HepG2 (cell line): ENCODE measurements around the gene CTAG1B. TPM values are rescaled to one million over a fixed set of nuclear protein-coding genes. Genes with fewer than 3 reads are reported as not detected.

Experiments
- ATAC-seq: fragments of 200-7000 bp; cut with Tn5 transposase; 3 replicates; pipeline ENCODE4 v1.9.1; 2020; ENCODE audit warnings: mild to moderate bottlenecking, moderate library complexity
- BruUV-seq: library from RNA; stranded (reverse); fragments of 400-500 nt; replicated peaks from 2 replicates; lab custom pipeline; 2021; lab: Mats Ljungman, UMichigan
- CTCF ChIA-PET: fragments of 300-600 bp; formaldehyde crosslinking; extraction: SDS; loops from one replicate; lab custom pipeline; 2021; ENCODE audit warnings: low total read pairs, inconsistent platforms, low intra/inter-chr PET ratio; lab: Yijun Ruan, JAX
- POLR2A ChIA-PET: fragments of 350-600 bp; sonication (Branson Sonifier 250); formaldehyde crosslinking; loops from one replicate; lab custom pipeline; 2020; ENCODE audit warnings: antibody characterized with exemption, inconsistent platforms; lab: Yijun Ruan, JAX
- DNase-seq: peaks from one replicate; pipeline ENCODE4 v3.0.0-alpha.2; 2015; ENCODE audit warnings: low spot score
- FAIRE-seq: peaks from 3 replicates; lab custom pipeline; 2011; peaks lifted over from hg19 to GRCh38; lab: Jason Lieb, UNC
- H2AFZ ChIP-seq: one replicate; pipeline ENCODE4 v1.6.1; 2011; ENCODE audit warnings: low read length, inconsistent platforms
- H3K27ac ChIP-seq: fragments of 300-600 bp; 3 replicates; pipeline ENCODE4 v1.8.0; 2011; ENCODE audit warnings: mixed run types, mild to moderate bottlenecking, mixed read lengths, low read length, inconsistent platforms; ENCODE audit not compliant: insufficient read depth; ENCODE audit errors: extremely low read length
- H3K27me3 ChIP-seq, 2 experiments: fragments of 200-600 bp in 1 of 2; 2 replicates in 1 of 2; 3 replicates in 1 of 2; pipeline versions ENCODE4 v1.6.0 to v1.8.0; 2011; ENCODE audit warnings: low read length in 2 of 2, mild to moderate bottlenecking in 2 of 2, moderate library complexity in 2 of 2, inconsistent platforms in 1 of 2; ENCODE audit not compliant: insufficient read depth in 2 of 2, control insufficient read depth in 1 of 2
- H3K36me3 ChIP-seq, 2 experiments: fragments of 200-600 bp in 1 of 2; replicated peaks in 1 of 2; 2 replicates in 1 of 2; 3 replicates in 1 of 2; pipeline versions ENCODE4 v1.5.1 to v1.8.0; 2011; ENCODE audit warnings: low read length in 2 of 2, inconsistent platforms in 1 of 2; ENCODE audit not compliant: insufficient read depth in 2 of 2, control insufficient read depth in 1 of 2
- H3K4me1 ChIP-seq: 2 replicates; pipeline ENCODE4 v1.5.1; 2012; ENCODE audit warnings: low read length, inconsistent platforms; ENCODE audit not compliant: insufficient read depth
- H3K4me2 ChIP-seq: 2 replicates; pipeline ENCODE4 v1.6.0; 2011; ENCODE audit warnings: low read depth, low read length, inconsistent platforms
- H3K4me3 ChIP-seq, 3 experiments: fragments of 200-600 bp in 1 of 3; sonication (generic), shearing (Covaris generic) in 1 of 3; replicated peaks in 1 of 3; 2 replicates each; pipeline ENCODE4 v1.5.1; 2011 to 2016; ENCODE audit warnings: low read length in 3 of 3, inconsistent platforms in 2 of 3, low read depth in 2 of 3, mild to moderate bottlenecking in 2 of 3, control low read depth in 1 of 3, mixed read lengths in 1 of 3; ENCODE audit not compliant: insufficient read depth in 1 of 3
- H3K79me2 ChIP-seq: one replicate; pipeline ENCODE4 v1.6.1; 2011; ENCODE audit warnings: low read length, inconsistent platforms; ENCODE audit not compliant: insufficient read depth
- H3K9ac ChIP-seq: 2 replicates; pipeline ENCODE4 v1.6.0; 2011; ENCODE audit warnings: mild to moderate bottlenecking, low read depth, low read length, inconsistent platforms; ENCODE audit not compliant: insufficient read depth
- H3K9me3 ChIP-seq: 2 replicates; pipeline ENCODE4 v1.5.1; 2012; ENCODE audit warnings: mild to moderate bottlenecking, low read length
- H4K20me1 ChIP-seq: 2 replicates; pipeline ENCODE4 v1.6.0; 2011; ENCODE audit warnings: inconsistent platforms, mild to moderate bottlenecking, low read length, moderate library complexity; ENCODE audit not compliant: insufficient read depth
- CSRNP2 ChIP-seq: sonication (generic); formaldehyde crosslinking; conservative IDR thresholded peaks from 2 replicates; pipeline ENCODE4 v1.8.0; 2022; ENCODE audit warnings: low read depth, missing genetic modification reagents
- KMT2A ChIP-seq: sonication (generic); formaldehyde crosslinking; IDR thresholded peaks from 2 replicates; pipeline ENCODE4 v1.4.0; 2020; ENCODE audit warnings: missing genetic modification reagents
- MATR3 ChIP-seq: sonication (generic); formaldehyde crosslinking; IDR thresholded peaks from 2 replicates; pipeline ENCODE4 v1.4.0; 2020; ENCODE audit warnings: missing genetic modification reagents
- NFYC ChIP-seq: IDR thresholded peaks from 2 replicates; pipeline ENCODE4 v1.6.1; 2016; ENCODE audit warnings: missing genetic modification reagents, missing compliant biosample characterization
- PRDM4 ChIP-seq: sonication (generic); formaldehyde crosslinking; IDR thresholded peaks from 2 replicates; pipeline ENCODE4 v1.9.0; 2021; ENCODE audit warnings: missing genetic modification reagents, borderline replicate concordance
- PRMT3 ChIP-seq: sonication (generic); formaldehyde crosslinking; IDR thresholded peaks from 2 replicates; pipeline ENCODE4 v1.8.1; 2022; ENCODE audit warnings: low read depth, mild to moderate bottlenecking, moderate library complexity, missing genetic modification reagents, borderline replicate concordance
- RFX1 ChIP-seq: fragments of 450-650 bp; IDR thresholded peaks from 2 replicates; pipeline ENCODE4 v1.6.1; 2017
- TBX2 ChIP-seq: sonication (generic); formaldehyde crosslinking; IDR thresholded peaks from 2 replicates; pipeline ENCODE4 v1.5.0; 2020; ENCODE audit warnings: missing genetic modification reagents, mild to moderate bottlenecking, borderline replicate concordance
- ZBTB42 ChIP-seq: sonication (generic); formaldehyde crosslinking; IDR thresholded peaks from 2 replicates; pipeline ENCODE4 v1.5.0; 2020; ENCODE audit warnings: mild to moderate bottlenecking, missing genetic modification reagents
- ZNF224 ChIP-seq: sonication (generic); formaldehyde crosslinking; IDR thresholded peaks from 2 replicates; pipeline ENCODE4 v1.5.0; 2020; ENCODE audit warnings: mild to moderate bottlenecking, missing genetic modification reagents
- ZNF280D ChIP-seq: sonication (generic); formaldehyde crosslinking; IDR thresholded peaks from 2 replicates; pipeline ENCODE4 v1.5.1; 2020; ENCODE audit warnings: mild to moderate bottlenecking, missing genetic modification reagents
- ZNF501 ChIP-seq: sonication (generic); formaldehyde crosslinking; IDR thresholded peaks from 2 replicates; pipeline ENCODE4 v1.5.1; 2020; ENCODE audit warnings: mild to moderate bottlenecking, moderate library complexity, missing genetic modification reagents
- ZNF574 ChIP-seq: sonication (generic); formaldehyde crosslinking; IDR thresholded peaks from 2 replicates; pipeline ENCODE4 v1.4.0; 2020; ENCODE audit warnings: missing genetic modification reagents
- WGBS: methylation state at CpG from one replicate; pipeline ENCODE4 v1.1.6; 2017; ENCODE audit warnings: low lambda C conversion rate; 5-methylcytosine and 5-hydroxymethylcytosine counted together
- in situ Hi-C: cut with HindIII; loops from 2 replicates; pipeline ENCODE4 v1.10.0; 2017; ENCODE audit warnings: low pct_unique_long_range_greater_than_20kb; ENCODE audit not compliant: extremely low pct_ligation_motif_present
- intact Hi-C: fragments of 100-400 bp; cut with micrococcal nuclease; formaldehyde crosslinking; loops from one replicate; pipeline ENCODE4 v1.10.0; 2022; ENCODE audit not compliant: unreplicated experiment
- polyA plus RNA-seq, 8 experiments: library from polyadenylated mRNA; depleted of rRNA in 3 of 8; stranded (reverse) in 7 of 8; unstranded in 1 of 8; fragments of >200 nt; fragmentation: Illumina TruSeq in 4 of 8; extraction: Trizol in 4 of 8; gene quantifications; 2 replicates each; pipeline versions ENCODE4 v1.2.1 to v1.2.3, GENCODE V29; 2011 to 2016; ENCODE audit warnings: low read depth in 4 of 8, missing spikeins in 1 of 8, mixed read lengths in 1 of 8; ENCODE audit not compliant: insufficient read depth in 1 of 8
- total RNA-seq, 5 experiments: library from RNA; depleted of rRNA; stranded (reverse); fragments of >200 nt; fragmentation: Illumina TruSeq; extraction: Trizol; gene quantifications; 2 replicates each; pipeline ENCODE4 v1.2.3, GENCODE V29; 2016; ENCODE audit warnings: low read depth in 1 of 5

Gene CTAG1B
- total and polyA plus RNA-seq, 2 of the 13 experiments (the other 11 are each of a cell fraction or from before 2014, with no cell fraction given): not detected

GRCh38 chrX:154648931-154649330 lies 29.8 kb upstream of the CTAG1B start:
- FAIRE-seq: no peak
- Histone ChIP-seq H3K36me3 (no peaks in the 10 kb centered on the region), H3K4me1 (no peaks in the 10 kb centered on the region)
- no peak for TF ChIP-seq ZNF280D
- TF ChIP-seq ZNF574 (CRISPR knock-in tag): no peak
- TF ChIP-seq PRMT3: no peak
- no peak for TF ChIP-seq ZNF501 (CRISPR knock-in tag)
- no peak for TF ChIP-seq KMT2A (CRISPR knock-in tag)
- TF ChIP-seq MATR3: no peak
- TF ChIP-seq ZBTB42 (CRISPR knock-in tag): no peak
- no peak for TF ChIP-seq PRDM4 (CRISPR knock-in tag)
- TF ChIP-seq CSRNP2: no peak
- TF ChIP-seq TBX2 (CRISPR knock-in tag): no peak
- TF ChIP-seq ZNF224 (CRISPR knock-in tag): no peak
- no peak for TF ChIP-seq NFYC (CRISPR knock-in tag)
- TF ChIP-seq RFX1: no peak
- TF ChIP-seq, all 625 proteins: peak for 0
- DNase-seq (no peak), ATAC-seq (no peak)
- 28% methylated on average over 4 of the region's 15 CpGs for WGBS
- H3K4me3 ChIP-seq: no peak overlapping the region
- in situ Hi-C loops (no loop called here), intact Hi-C loops (no loop called here)
- no peak overlapping the region for H3K27ac ChIP-seq
- no peaks in the 10 kb centered on the region for H4K20me1 ChIP-seq
- H2AFZ ChIP-seq: no peak overlapping the region
- no peaks in the 10 kb centered on the region for H3K9me3 ChIP-seq
- no peak overlapping the region for H3K4me2 ChIP-seq
- ChIA-PET CTCF (no interaction called here), POLR2A (no interaction called here)
- 0 out of 5 replicates have a peak, but pooled peaks cover 2 to 8% of the 10 kb centered on the region in 2 experiments for H3K27me3 ChIP-seq
- H3K9ac ChIP-seq: no peak overlapping the region
- BruUV-seq: no TSS peak
- H3K79me2 ChIP-seq: no peaks in the 10 kb centered on the region
